CD4-positive, alpha-beta T cell treated with Interleukin-6 for 4 hours (primary cell): ENCODE data around the gene SSR1.
"Not testable (repeated sequence)": the region's sequence is repeated elsewhere in the genome, so short reads cannot be mapped to it uniquely, and the experiment has no call there.

Source experiments
- DNase-seq: peaks from one replicate; pipeline ENCODE4 v3.0.0-alpha.2; 2020; ENCODE audit warnings: mixed read lengths

Gene SSR1

GRCh38 chr6:7312616-7313504 lies at the start of gene SSR1:
Gene SSR1, minus strand, starts transcription at chr6:7313199. Its CDS starts 79 bp downstream, at chr6:7313120.
- peak; percentile 95 for DNase-seq

GRCh38 chr6:7351916-7352315 lies 38.9 kb upstream of the SSR1 start:
- DNase-seq, result not testable (repeated sequence)

GRCh38 chr6:7350591-7350990 lies 37.6 kb upstream of the SSR1 start:
- not testable (repeated sequence) for DNase-seq

GRCh38 chr6:7347551-7347997 lies 34.6 kb upstream of the SSR1 start:
- DNase-seq, result not testable (repeated sequence)

- DNase-seq, result not testable (repeated sequence)
Observed at GRCh38 chr6:7344773-7345450, 31.9 kb upstream of the SSR1 start.

- peak; percentile 5 for DNase-seq
Observed at GRCh38 chr6:7343546-7344475, 30.8 kb upstream of the SSR1 start.

- no peak for DNase-seq
Observed at GRCh38 chr6:7341989-7342742, 29.2 kb upstream of the SSR1 start.

GRCh38 chr6:7341271-7341670 lies 28.3 kb upstream of the SSR1 start:
- no peak for DNase-seq

- peak; percentile 13 for DNase-seq
Observed at GRCh38 chr6:7339007-7339732, 26.2 kb upstream of the SSR1 start.

- DNase-seq, result no peak
Observed at GRCh38 chr6:7338031-7338430, 25.0 kb upstream of the SSR1 start.

GRCh38 chr6:7335519-7335918 lies 22.5 kb upstream of the SSR1 start:
- no peak for DNase-seq

GRCh38 chr6:7334685-7335084 lies 21.7 kb upstream of the SSR1 start:
- no peak for DNase-seq

- DNase-seq, result no peak
Observed at GRCh38 chr6:7332090-7332745, 19.2 kb upstream of the SSR1 start.

GRCh38 chr6:7331452-7331851 lies 18.5 kb upstream of the SSR1 start:
- no peak for DNase-seq

- no peak for DNase-seq
Observed at GRCh38 chr6:7328243-7328642, 15.2 kb upstream of the SSR1 start.

GRCh38 chr6:7325750-7326149 lies 12.8 kb upstream of the SSR1 start:
- no peak for DNase-seq

- no peak for DNase-seq
Observed at GRCh38 chr6:7324520-7324919, 11.5 kb upstream of the SSR1 start.

- DNase-seq, result no peak
Observed at GRCh38 chr6:7323074-7323473, 10.1 kb upstream of the SSR1 start.

GRCh38 chr6:7321866-7322265 lies 8.9 kb upstream of the SSR1 start:
- not testable (repeated sequence) for DNase-seq

GRCh38 chr6:7319406-7319805 lies 6.4 kb upstream of the SSR1 start:
- DNase-seq, result not testable (repeated sequence)

GRCh38 chr6:7317538-7317937 lies 4.5 kb upstream of the SSR1 start:
- no peak for DNase-seq
